HG02588 (cell line): ENCODE measurements around the gene RIN2.
"Not testable (repeated sequence)": the region's sequence is repeated elsewhere in the genome, so short reads cannot be mapped to it uniquely, and the experiment has no call there.

Experiments used
- ATAC-seq: cut with Tn5 transposase; IDR thresholded peaks from one replicate; pipeline ENCODE4 v1.9.1; 2021; ENCODE audit warnings: mild to moderate bottlenecking, moderate library complexity; ENCODE audit not compliant: unreplicated experiment

RIN2 gene

DNA sequence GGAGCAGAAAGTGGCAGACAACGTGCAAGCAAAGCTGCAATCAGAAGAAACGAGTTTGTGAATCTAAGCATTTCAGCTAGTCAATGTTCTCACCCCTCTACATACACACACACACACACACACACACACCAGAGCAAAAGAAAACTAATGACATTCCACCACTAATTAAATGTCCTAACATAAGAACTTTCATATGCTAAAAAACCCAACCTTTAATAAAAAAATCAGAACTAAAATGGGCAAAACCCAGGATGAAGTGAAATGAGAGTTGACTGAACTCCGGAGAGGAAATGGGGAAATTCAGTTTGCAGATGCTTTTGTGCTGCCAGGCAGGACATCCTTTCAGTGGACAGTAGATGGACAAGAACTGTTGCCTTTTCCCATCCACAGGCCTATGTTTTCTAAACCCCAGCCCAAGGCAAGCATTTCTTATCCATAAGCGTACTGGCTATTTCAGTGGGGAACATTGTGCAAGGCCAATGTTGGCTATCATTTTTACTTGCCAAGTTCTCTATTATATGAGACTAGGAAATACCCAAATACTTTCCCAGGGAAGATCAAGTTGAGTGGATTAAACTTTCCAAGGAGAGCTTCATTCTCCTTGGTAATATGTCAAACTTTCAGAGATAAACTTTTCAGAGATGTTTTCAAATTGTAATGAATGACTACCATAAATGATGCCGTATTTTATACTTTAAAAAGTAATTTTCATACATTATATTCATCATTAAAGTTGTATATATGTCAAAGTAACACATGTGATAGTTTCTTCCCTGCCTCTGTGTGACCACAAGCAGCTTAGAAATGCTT lies 27.3 kb downstream of the RIN2 start:
- no peak for ATAC-seq

- ATAC-seq = no peak
Observed at GRCh38 chr20:19785983-19786285, 27.9 kb downstream of the RIN2 start.

- ATAC-seq = no peak
Observed at GRCh38 chr20:19786311-19786710, 28.3 kb downstream of the RIN2 start.

DNA sequence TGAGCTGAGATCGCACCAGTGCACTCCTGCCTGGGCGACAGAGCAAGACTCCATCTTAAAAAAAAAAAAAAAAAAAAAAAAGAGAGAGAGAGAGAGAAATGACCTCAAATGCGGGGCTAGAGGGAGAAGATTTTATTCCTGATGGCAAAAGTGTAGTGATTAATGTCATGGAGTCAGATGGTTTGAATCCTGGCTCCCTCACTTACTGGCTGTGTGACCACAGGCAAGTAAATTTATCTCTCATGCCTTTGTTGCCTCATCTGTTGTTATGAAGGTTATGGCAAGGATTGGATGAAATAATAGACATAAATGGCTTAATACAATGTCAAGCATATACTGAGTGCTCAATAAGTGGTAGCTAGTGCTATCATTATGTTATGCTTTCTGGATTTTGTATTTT lies 29.3 kb downstream of the RIN2 start:
- no peak for ATAC-seq

DNA sequence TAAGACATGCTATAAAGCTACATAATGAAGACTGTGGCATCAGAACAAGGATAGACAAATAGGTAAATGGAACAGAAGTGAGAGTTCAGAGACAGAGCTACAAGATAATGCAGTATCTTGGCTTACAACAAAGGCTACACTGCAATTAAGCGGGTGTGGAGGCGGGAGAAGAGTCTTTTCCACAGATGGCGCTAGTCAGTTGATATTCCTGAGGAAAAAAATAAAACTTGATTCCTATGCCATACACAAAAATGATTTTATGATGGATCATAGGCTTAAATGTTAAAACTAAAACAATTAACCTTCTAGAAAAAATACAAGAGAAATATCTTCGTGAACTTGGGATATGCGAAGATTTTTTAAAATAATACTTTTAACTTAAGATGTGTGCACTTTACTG lies 31.0 kb downstream of the RIN2 start:
- ATAC-seq = no peak

- no peak for ATAC-seq
Observed at GRCh38 chr20:19789446-19789845, 31.4 kb downstream of the RIN2 start.

- ATAC-seq = no peak
Observed at GRCh38 chr20:19791887-19792286, 33.8 kb downstream of the RIN2 start.

DNA sequence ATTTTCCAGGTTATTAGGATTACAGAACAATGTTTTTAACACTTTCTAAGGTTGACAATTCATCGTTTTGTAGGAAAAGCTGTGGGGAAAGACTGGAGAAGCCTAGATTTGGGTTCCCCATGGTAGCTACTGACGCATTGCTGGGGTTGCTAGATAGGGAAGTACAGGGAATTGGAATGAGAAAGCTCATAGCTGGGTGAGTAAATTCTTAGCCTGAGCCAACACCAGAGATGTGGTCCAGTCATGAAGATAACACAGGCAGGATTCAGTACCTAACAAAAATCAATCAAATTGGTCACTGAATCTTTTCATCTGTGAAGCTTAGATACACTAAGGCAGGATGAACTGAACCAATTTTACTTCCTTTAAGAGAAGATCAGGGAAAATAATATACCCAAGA lies 35.7 kb downstream of the RIN2 start:
- ATAC-seq = no peak

- no peak for ATAC-seq
Observed at GRCh38 chr20:19794941-19795340, 36.9 kb downstream of the RIN2 start.

DNA sequence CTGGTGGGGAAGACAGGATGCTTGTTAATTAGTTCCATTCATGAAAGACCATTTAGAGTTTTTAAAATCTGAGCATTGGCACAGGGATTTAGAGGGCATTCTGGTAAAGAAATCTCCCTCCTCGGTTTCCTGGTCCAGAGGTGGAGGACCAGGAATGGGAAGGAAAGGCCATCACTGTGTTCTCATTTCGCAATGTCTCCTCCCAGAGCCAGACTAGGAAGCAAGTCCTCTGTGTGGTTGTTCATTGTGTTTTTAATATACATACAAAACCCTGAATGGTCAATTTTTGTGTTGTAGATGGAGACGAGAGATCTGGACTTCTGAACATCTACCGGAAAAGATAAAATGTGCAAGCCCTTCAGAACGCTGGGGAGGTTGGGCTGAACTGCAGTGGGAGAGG lies 41.3 kb downstream of the RIN2 start:
- no peak for ATAC-seq

DNA sequence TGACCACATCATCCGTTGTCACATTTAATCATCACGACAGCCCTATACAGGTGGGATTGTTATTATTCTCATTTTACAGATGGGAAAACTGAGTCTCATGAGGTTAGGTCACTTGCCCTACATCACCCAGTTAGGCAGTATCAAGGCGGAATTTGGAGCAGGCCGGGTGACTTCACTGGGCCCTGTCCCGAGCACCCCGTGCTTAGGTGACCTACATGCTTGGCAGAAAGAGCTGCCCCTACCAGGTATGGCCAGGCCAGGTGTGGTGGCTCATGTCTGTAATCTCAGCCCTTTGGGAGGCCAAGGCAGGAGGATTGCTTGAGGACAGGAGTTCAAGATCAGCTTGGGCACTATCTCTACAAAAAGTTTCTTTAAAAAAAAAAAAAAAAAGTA lies 44.0 kb downstream of the RIN2 start:
- ATAC-seq = no peak

DNA sequence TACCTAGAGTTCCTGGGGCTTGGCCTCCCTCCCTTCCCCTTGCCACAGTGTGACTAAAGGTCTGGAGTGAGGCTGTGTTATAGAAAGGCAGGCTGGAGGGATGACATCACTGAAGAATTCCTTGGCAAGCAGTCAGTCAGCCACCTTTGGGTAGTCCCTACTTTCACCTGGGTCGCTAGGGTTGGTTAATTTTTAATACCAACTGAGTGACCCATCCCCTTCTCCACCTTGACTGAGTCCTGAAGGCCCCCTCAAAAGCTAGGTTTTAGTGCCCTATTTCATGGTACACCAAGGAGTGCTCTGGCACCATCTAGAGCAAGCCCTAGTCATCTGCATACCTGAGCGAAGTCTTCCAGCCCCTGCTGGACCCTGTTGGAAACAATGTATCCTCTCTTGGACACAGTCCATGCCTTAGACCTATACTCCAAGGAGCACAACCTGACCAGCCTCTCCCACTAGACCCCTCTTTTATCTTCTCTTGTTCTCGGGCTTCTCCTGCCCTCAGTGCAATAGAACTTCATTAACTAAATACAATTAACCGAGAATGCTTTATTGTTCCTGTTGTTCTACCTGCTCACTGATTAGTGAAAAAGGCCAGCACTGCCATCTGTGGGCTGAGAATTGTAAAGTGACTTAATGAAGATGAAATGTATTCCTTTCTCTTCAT lies 44.6 kb downstream of the RIN2 start:
- no peak for ATAC-seq

DNA sequence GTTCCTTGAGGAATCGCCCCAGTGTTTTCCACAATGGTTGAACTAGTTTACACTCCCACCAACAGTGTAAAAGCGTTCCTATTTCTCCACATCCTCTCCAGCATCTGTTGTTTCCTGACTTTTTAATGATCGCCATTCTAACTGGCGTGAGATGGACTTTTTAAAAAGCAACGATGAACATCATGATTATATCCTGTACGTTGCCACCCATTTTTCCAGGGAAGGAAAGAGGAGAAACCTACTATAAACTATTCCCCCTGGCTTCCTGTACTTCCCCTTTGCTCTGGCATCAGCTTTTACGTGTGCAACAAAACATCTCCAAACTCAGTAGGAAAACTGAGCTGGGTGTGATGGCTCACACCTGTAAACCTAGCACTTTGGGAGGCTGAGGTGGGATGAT lies 48.2 kb downstream of the RIN2 start:
- ATAC-seq = not testable (repeated sequence)

- no peak for ATAC-seq
Observed at GRCh38 chr20:19806806-19807190, 48.7 kb downstream of the RIN2 start.

GRCh38 chr20:19807191-19807945 lies 49.3 kb downstream of the RIN2 start:
- ATAC-seq = no peak
